DND-41 (cell line): ENCODE data around the gene ARFGEF3.

Experiments used
- ATAC-seq: fragments of 200-7000 bp; cut with Tn5 transposase; 3 replicates; pipeline ENCODE4 v1.9.1; 2021; ENCODE audit warnings: low read depth; ENCODE audit not compliant: insufficient read depth
- DNase-seq: peaks from one replicate; pipeline ENCODE4 v3.0.0-alpha.2; 2020
- H2AFZ ChIP-seq: 2 replicates; pipeline ENCODE4 v1.6.0; 2012; ENCODE audit warnings: low read depth, low read length
- H3K27ac ChIP-seq: 2 replicates; pipeline ENCODE4 v1.5.1; 2012; ENCODE audit warnings: low read length, inconsistent platforms
- H3K27me3 ChIP-seq: fragments of 200-600 bp; sonication (generic); 2 replicates; pipeline ENCODE4 v1.6.0; 2012; ENCODE audit warnings: low read length, mild to moderate bottlenecking, inconsistent platforms; ENCODE audit not compliant: insufficient read depth, poor library complexity
- H3K36me3 ChIP-seq: 2 replicates; pipeline ENCODE4 v1.5.1; 2012; ENCODE audit warnings: low read length, inconsistent platforms; ENCODE audit not compliant: insufficient read depth
- H3K4me1 ChIP-seq: 2 replicates; pipeline ENCODE4 v1.5.1; 2012; ENCODE audit warnings: mild to moderate bottlenecking, low read length; ENCODE audit not compliant: insufficient read depth
- H3K4me2 ChIP-seq: 2 replicates; pipeline ENCODE4 v1.6.0; 2012; ENCODE audit warnings: mild to moderate bottlenecking, moderate library complexity, low read length, inconsistent platforms; ENCODE audit not compliant: insufficient read depth
- H3K4me3 ChIP-seq, 2 experiments: fragments of 200-600 bp in 1 of 2; shearing (Covaris generic) in 1 of 2; 2 replicates each; pipeline ENCODE4 v1.5.1; 2012 to 2016; ENCODE audit warnings: inconsistent platforms in 2 of 2, low read length in 2 of 2, mild to moderate bottlenecking in 2 of 2, low read depth in 1 of 2, moderate library complexity in 1 of 2
- H3K79me2 ChIP-seq: 2 replicates; pipeline ENCODE4 v1.6.0; 2012; ENCODE audit warnings: low read length, inconsistent platforms; ENCODE audit not compliant: insufficient read depth
- H3K9ac ChIP-seq: 2 replicates; pipeline ENCODE4 v1.6.0; 2012; ENCODE audit warnings: low read depth, mild to moderate bottlenecking, inconsistent platforms, low read length, moderate library complexity
- H3K9me3 ChIP-seq: 2 replicates; pipeline ENCODE4 v1.5.1; 2012; ENCODE audit warnings: low read length, moderate library complexity, mild to moderate bottlenecking, inconsistent platforms; ENCODE audit not compliant: insufficient read depth, severe bottlenecking
- H4K20me1 ChIP-seq: 2 replicates; pipeline ENCODE4 v1.6.0; 2012; ENCODE audit warnings: low read length; ENCODE audit not compliant: insufficient read depth
- EZH2 ChIP-seq: IDR thresholded peaks from 3 replicates; pipeline ENCODE4 v1.6.1; 2012; ENCODE audit warnings: borderline replicate concordance, low read depth, mild to moderate bottlenecking, moderate library complexity, low read length, inconsistent platforms; ENCODE audit not compliant: severe bottlenecking
- TF ChIP-seq, protein P1 (sequence below): IDR thresholded peaks from 2 replicates; pipeline ENCODE4 v1.5.1; 2012; ENCODE audit warnings: borderline replicate concordance, low read length, moderate library complexity, mild to moderate bottlenecking; ENCODE audit not compliant: poor library complexity, severe bottlenecking; ENCODE audit errors: extremely low read depth

Gene ARFGEF3

DNA sequence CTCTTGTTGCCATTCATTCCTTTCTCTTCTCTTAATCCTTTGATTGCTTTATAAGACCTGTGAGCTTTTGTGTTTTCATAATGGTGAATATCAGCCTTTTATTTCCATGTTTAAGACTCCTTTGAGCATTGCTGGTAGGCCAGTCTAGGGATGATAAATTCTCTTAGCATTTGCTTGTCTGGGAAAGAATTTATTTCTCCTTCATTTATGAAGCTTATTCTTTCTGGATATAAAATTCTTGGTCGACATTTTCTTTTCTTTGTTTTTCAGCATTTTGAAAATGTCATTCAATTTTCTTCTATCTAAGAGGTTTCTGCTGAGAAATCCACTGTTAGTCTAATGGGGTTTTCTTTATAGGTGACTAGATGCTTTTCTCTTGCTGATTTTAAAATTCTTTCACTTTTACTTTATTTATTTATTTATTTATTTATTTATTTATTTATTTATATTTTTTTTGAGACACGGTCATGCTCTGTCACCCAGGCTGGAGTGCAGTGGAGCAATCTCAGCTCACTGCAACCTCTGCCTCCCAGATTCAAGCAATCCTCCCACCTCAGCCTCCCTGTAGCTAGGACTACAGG is 15.0 kb downstream of the ARFGEF3 start:
- TF ChIP-seq EZH2 = no peak
- TF ChIP-seq, protein P1, sequence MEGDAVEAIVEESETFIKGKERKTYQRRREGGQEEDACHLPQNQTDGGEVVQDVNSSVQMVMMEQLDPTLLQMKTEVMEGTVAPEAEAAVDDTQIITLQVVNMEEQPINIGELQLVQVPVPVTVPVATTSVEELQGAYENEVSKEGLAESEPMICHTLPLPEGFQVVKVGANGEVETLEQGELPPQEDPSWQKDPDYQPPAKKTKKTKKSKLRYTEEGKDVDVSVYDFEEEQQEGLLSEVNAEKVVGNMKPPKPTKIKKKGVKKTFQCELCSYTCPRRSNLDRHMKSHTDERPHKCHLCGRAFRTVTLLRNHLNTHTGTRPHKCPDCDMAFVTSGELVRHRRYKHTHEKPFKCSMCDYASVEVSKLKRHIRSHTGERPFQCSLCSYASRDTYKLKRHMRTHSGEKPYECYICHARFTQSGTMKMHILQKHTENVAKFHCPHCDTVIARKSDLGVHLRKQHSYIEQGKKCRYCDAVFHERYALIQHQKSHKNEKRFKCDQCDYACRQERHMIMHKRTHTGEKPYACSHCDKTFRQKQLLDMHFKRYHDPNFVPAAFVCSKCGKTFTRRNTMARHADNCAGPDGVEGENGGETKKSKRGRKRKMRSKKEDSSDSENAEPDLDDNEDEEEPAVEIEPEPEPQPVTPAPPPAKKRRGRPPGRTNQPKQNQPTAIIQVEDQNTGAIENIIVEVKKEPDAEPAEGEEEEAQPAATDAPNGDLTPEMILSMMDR = no peak
- H3K4me1 ChIP-seq = no peaks in the 10 kb centered on the region
- peaks cover 9% of the 10 kb centered on the region for H3K9me3 ChIP-seq
- no peak for DNase-seq
- H3K27ac ChIP-seq = no peak overlapping the region
- no peak overlapping the region for H3K9ac ChIP-seq
- no peaks in the 10 kb centered on the region for H4K20me1 ChIP-seq
- H3K27me3 ChIP-seq = peaks cover 5% of the 10 kb centered on the region
- no peaks in the 10 kb centered on the region for H3K36me3 ChIP-seq
- H3K4me2 ChIP-seq = no peak overlapping the region
- no peak overlapping the region for H3K4me3 ChIP-seq
- H3K79me2 ChIP-seq = no peaks in the 10 kb centered on the region
- H2AFZ ChIP-seq = no peak overlapping the region
- no peak for ATAC-seq

DNA sequence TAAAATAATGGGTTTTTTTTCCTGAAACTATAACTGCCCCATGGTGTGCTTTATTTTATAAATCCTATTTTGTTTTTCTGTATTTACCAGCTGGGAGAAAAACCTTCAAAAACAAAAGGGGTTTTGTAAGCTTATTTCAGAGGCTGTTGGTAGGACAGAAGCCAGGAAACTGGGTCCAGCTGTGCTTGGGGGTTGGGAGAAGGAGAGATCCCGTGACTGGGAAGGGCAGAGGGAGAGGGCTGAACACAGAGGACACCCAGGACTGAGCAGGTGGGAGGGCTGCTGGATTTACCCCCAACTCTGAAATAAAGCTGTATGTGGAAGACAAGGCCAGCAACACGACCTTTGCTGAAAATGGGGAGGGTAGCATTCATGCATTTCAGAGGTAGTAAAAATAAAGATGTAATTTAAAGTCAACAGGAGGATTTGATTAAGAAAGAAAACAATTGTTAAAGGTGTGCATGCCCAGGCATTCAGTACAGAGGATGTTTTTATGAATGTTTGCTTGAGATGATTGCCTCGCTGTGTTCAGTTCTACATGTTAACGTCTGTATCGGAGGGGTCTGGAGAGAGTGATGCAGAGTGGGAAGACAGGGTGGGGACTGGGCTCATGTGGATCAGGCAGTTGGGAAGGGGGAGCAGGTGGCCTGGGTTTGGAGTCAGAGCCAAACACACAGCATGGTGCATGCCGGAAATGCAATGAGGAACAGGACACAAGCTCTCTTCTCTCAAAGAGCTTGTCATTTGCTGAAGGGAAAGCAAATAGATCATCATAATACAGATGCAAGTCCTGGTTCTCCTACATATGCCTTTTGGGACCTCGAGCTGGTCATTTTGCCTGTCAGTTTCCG is 21.4 kb downstream of the ARFGEF3 start:
- H3K4me3 ChIP-seq = no peak overlapping the region
- no peak overlapping the region for H3K9ac ChIP-seq
- no peaks in the 10 kb centered on the region for H4K20me1 ChIP-seq
- ATAC-seq (no peak), DNase-seq (no peak)
- no peaks in the 10 kb centered on the region for H3K79me2 ChIP-seq
- no peaks in the 10 kb centered on the region for H3K36me3 ChIP-seq
- H3K27me3 ChIP-seq = peaks cover 7% of the 10 kb centered on the region
- no peaks in the 10 kb centered on the region for H3K9me3 ChIP-seq
- TF ChIP-seq EZH2 = no peak
- TF ChIP-seq, protein P1 = no peak
- no peak overlapping the region for H2AFZ ChIP-seq
- H3K4me2 ChIP-seq = no peak overlapping the region
- no peaks in the 10 kb centered on the region for H3K4me1 ChIP-seq
- no peak overlapping the region for H3K27ac ChIP-seq

DNA sequence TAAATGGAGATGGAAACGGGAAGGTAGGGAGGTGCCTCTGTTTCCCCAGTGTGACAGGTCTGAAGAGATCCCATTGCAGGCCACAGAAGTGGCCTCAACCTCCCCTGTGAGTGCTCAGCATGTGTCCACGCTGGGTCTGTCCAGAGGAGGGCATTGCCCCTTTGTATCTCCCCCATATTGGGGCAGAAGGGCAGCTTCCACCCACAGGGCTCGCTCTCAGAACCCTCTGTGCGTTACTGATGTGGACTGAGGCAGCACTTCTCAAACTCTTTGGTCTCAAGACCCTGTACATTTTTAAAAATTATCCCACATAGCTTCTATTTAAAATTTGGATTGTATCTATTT is 22.0 kb downstream of the ARFGEF3 start:
- no peaks in the 10 kb centered on the region for H3K36me3 ChIP-seq
- H3K4me2 ChIP-seq = no peak overlapping the region
- no peaks in the 10 kb centered on the region for H3K4me1 ChIP-seq
- H3K9me3 ChIP-seq = no peaks in the 10 kb centered on the region
- no peak overlapping the region for H2AFZ ChIP-seq
- H3K4me3 ChIP-seq = no peak overlapping the region
- no peak for ATAC-seq
- H3K27ac ChIP-seq = no peak overlapping the region
- no peaks in the 10 kb centered on the region for H4K20me1 ChIP-seq
- H3K27me3 ChIP-seq = peaks cover 7% of the 10 kb centered on the region
- H3K9ac ChIP-seq = no peak overlapping the region
- TF ChIP-seq, protein P1 = no peak
- TF ChIP-seq EZH2 = no peak
- DNase-seq = no peak
- H3K79me2 ChIP-seq = no peaks in the 10 kb centered on the region
